ENCODE measurements around the gene SLITRK2. TPM values are rescaled to one million over a fixed set of nuclear protein-coding genes. Genes with fewer than 3 reads are reported as not detected.

SLITRK2 gene
- total RNA-seq, 2 experiments from 2014 or later, result not detected

- H2AFZ ChIP-seq (ENCODE audit: low read length), result no peak overlapping the region
- TF ChIP-seq EZH2phosphoT487 (IDR thresholded peaks at IDR 0.05; ENCODE audit: borderline replicate concordance, low read depth, low read length) (no peak), CTCF (conservative IDR thresholded peaks at IDR 0.05; ENCODE audit: low read length) (no peak)
- ChIA-PET POLR2A (no interaction called here), CTCF (ENCODE audit: unreplicated experiment) (no interaction called here)
- H3K9me2 ChIP-seq (ENCODE audit: insufficient read depth, low read length), result no peaks in the 10 kb centered on the region
- H3K4me2 ChIP-seq (ENCODE audit: low read length), result no peak overlapping the region
- no peaks in the 10 kb centered on the region for H4K20me1 ChIP-seq (ENCODE audit: insufficient read depth, low read length)
- no peaks in the 10 kb centered on the region for H3K79me2 ChIP-seq (ENCODE audit: insufficient read depth, low read depth, low read length)
- H3K9me3 ChIP-seq (ENCODE audit: low read length), result no peaks in the 10 kb centered on the region
- H3K4me1 ChIP-seq (ENCODE audit: insufficient read depth, low read length, poor library complexity, severe bottlenecking), result no peaks in the 10 kb centered on the region
- no TSS peak for BruUV-seq (replicated peaks)
- DNase-seq (ENCODE audit: low spot score), result no peak
- H3K27ac ChIP-seq (ENCODE audit: low read depth, low read length, poor library complexity, severe bottlenecking), result no peak overlapping the region
- H3K4me3 ChIP-seq (ENCODE audit: low read depth, low read length, poor library complexity, severe bottlenecking), result no peak overlapping the region
- intact Hi-C loops (cut with micrococcal nuclease; ENCODE audit: unreplicated experiment), result no loop called here
- H3K36me3 ChIP-seq (ENCODE audit: insufficient read depth, low read length), result no peaks in the 10 kb centered on the region
Measured at GRCh38 chrX:145816601-145817315, 871 bp upstream of the SLITRK2 start.

- TF ChIP-seq EZH2phosphoT487 (IDR thresholded peaks at IDR 0.05; ENCODE audit: borderline replicate concordance, low read depth, low read length) (no peak), CTCF (conservative IDR thresholded peaks at IDR 0.05; ENCODE audit: low read length) (no peak)
- DNase-seq (ENCODE audit: low spot score), result no peak
- Histone ChIP-seq H3K4me3 (ENCODE audit: low read depth, low read length, poor library complexity, severe bottlenecking) (no peak overlapping the region), H3K27ac (ENCODE audit: low read depth, low read length, poor library complexity, severe bottlenecking) (no peak overlapping the region), H3K36me3 (ENCODE audit: insufficient read depth, low read length) (no peaks in the 10 kb centered on the region), H3K4me1 (ENCODE audit: insufficient read depth, low read length, poor library complexity, severe bottlenecking) (no peaks in the 10 kb centered on the region), H2AFZ (ENCODE audit: low read length) (no peak overlapping the region), H3K9me3 (ENCODE audit: low read length) (no peaks in the 10 kb centered on the region), H3K9me2 (ENCODE audit: insufficient read depth, low read length) (no peaks in the 10 kb centered on the region), H3K4me2 (ENCODE audit: low read length) (no peak overlapping the region), H4K20me1 (ENCODE audit: insufficient read depth, low read length) (no peaks in the 10 kb centered on the region), H3K79me2 (ENCODE audit: insufficient read depth, low read depth, low read length) (no peaks in the 10 kb centered on the region)
- intact Hi-C loops (cut with micrococcal nuclease; ENCODE audit: unreplicated experiment), result no loop called here
- ChIA-PET POLR2A (no interaction called here), CTCF (ENCODE audit: unreplicated experiment) (no interaction called here)
- BruUV-seq (replicated peaks), result no TSS peak
Measured at GRCh38 chrX:145818186-145819113, 821 bp downstream of the SLITRK2 start.
